Breast epithelium (tissue), 4 donors: ENCODE results near the gene DCBLD1. TPM values are rescaled to one million over a fixed set of nuclear protein-coding genes. Genes with fewer than 3 reads are reported as not detected.

Experiments
- DNase-seq, 2 donors: peaks; one replicate each; pipeline ENCODE4 v3.0.0-alpha.2; 2019; ENCODE audit warnings: low spot score in 2 of 2
- H3K27ac ChIP-seq, 2 donors: fragments of 200-600 bp; sonication (generic) in 1 of 2; one replicate each; pipeline ENCODE4 v1.5.1; 2016 to 2019; ENCODE audit warnings: mild to moderate bottlenecking in 1 of 2
- H3K27me3 ChIP-seq, 2 donors: fragments of 200-600 bp; sonication (generic) in 1 of 2; one replicate each; pipeline versions ENCODE4 v1.5.1 to v1.6.0; 2017 to 2019; ENCODE audit warnings: control low read depth in 1 of 2, mild to moderate bottlenecking in 1 of 2
- H3K36me3 ChIP-seq: fragments of 200-600 bp; one replicate; pipeline ENCODE4 v1.5.1; 2019
- H3K4me1 ChIP-seq, 2 donors: fragments of 200-600 bp; sonication (generic); one replicate each; pipeline ENCODE4 v1.5.1; 2016 to 2019; ENCODE audit warnings: control low read depth in 1 of 2
- H3K4me3 ChIP-seq, 3 donors: fragments of 200-600 bp; sonication (generic); 1 replicate in 2 of 3; 2 replicates in 1 of 3; pipeline ENCODE4 v1.5.1; 2016 to 2019; ENCODE audit warnings: mild to moderate bottlenecking in 3 of 3, moderate library complexity in 2 of 3
- H3K9me3 ChIP-seq, 2 donors: fragments of 200-600 bp; sonication (generic) in 1 of 2; one replicate each; pipeline ENCODE4 v1.5.1; 2016 to 2019; ENCODE audit warnings: control low read depth in 1 of 2
- CTCF ChIP-seq, 3 donors: fragments of 450-650 bp; IDR thresholded peaks; one replicate each; pipeline ENCODE4 v1.5.1; 2016 to 2017; ENCODE audit warnings: antibody characterized with exemption in 3 of 3, mild to moderate bottlenecking in 3 of 3, moderate library complexity in 3 of 3
- POLR2A ChIP-seq: fragments of 450-650 bp; IDR thresholded peaks from one replicate; pipeline ENCODE4 v1.6.1; 2016; ENCODE audit warnings: antibody characterized with exemption, mild to moderate bottlenecking, moderate library complexity
- POLR2AphosphoS5 ChIP-seq, 3 donors: sonication (generic); formaldehyde crosslinking; IDR thresholded peaks; one replicate each; pipeline ENCODE4 v1.6.1; 2017; ENCODE audit warnings: antibody characterized with exemption in 3 of 3
- intact Hi-C: fragments of 100-400 bp; cut with DNase I; formaldehyde crosslinking; loops from one replicate; pipeline ENCODE4 v1.15.1; 2023; ENCODE audit warnings: low total_unique reads
- total RNA-seq, 3 donors: library from RNA; depleted of rRNA; stranded (reverse); fragments of >200 nt; gene quantifications; one replicate each; pipeline ENCODE4 v1.1.0, GENCODE V29; 2016

DCBLD1 gene
- total RNA-seq, 3 donors from 2014 or later, result 10.4 to 16.0 (median 11.8) TPM

- H3K36me3 ChIP-seq, result no peaks in the 10 kb centered on the region
- no peaks in the 10 kb centered on the region for H3K4me1 ChIP-seq
- no peaks in the 10 kb centered on the region for H3K27me3 ChIP-seq
- no peak for TF ChIP-seq POLR2A
- TF ChIP-seq POLR2AphosphoS5 (IDR thresholded peaks at IDR 0.05), result no peak
- no peak for TF ChIP-seq CTCF (IDR thresholded peaks at IDR 0.05)
- H3K4me3 ChIP-seq, result no peak overlapping the region
- intact Hi-C loops, result no loop called here
- no peaks in the 10 kb centered on the region for H3K9me3 ChIP-seq
- H3K27ac ChIP-seq, result no peak overlapping the region
- DNase-seq, result no peak
Observed at GRCh38 chr6:117545161-117545595, 62.7 kb downstream of the DCBLD1 start.

- H3K9me3 ChIP-seq, result no peaks in the 10 kb centered on the region
- H3K27ac ChIP-seq, result no peak overlapping the region
- H3K4me1 ChIP-seq, result no peaks in the 10 kb centered on the region
- intact Hi-C loops, result no loop called here
- TF ChIP-seq POLR2A, result no peak
- TF ChIP-seq CTCF (IDR thresholded peaks at IDR 0.05), result no peak
- no peak for TF ChIP-seq POLR2AphosphoS5 (IDR thresholded peaks at IDR 0.05)
- no peaks in the 10 kb centered on the region for H3K27me3 ChIP-seq
- no peak overlapping the region for H3K4me3 ChIP-seq
- DNase-seq, result no peak
- H3K36me3 ChIP-seq, result no peaks in the 10 kb centered on the region
Observed at GRCh38 chr6:117546674-117547073, 64.2 kb downstream of the DCBLD1 start.

- Histone ChIP-seq H3K36me3 (no peaks in the 10 kb centered on the region), H3K27me3 (no peaks in the 10 kb centered on the region), H3K9me3 (no peaks in the 10 kb centered on the region), H3K27ac (peak overlapping the region in 1 of 2 donors; percentile 16), H3K4me1 (no peaks in the 10 kb centered on the region), H3K4me3 (peak overlapping the region; percentile 32 to 72 (median 45))
- intact Hi-C loops, result no loop called here
- DNase-seq, result peak in 1 of 2 donors; percentile 24
- TF ChIP-seq POLR2AphosphoS5 (IDR thresholded peaks at IDR 0.05) (no peak), CTCF (IDR thresholded peaks at IDR 0.05) (no peak), POLR2A (no peak)
Observed at GRCh38 chr6:117547688-117548621, 65.5 kb downstream of the DCBLD1 start.

- no peak overlapping the region for H3K27ac ChIP-seq
- no peaks in the 10 kb centered on the region for H3K36me3 ChIP-seq
- no peak for DNase-seq
- H3K27me3 ChIP-seq, result no peaks in the 10 kb centered on the region
- intact Hi-C loops, result no loop called here
- no peak overlapping the region for H3K4me3 ChIP-seq
- no peaks in the 10 kb centered on the region for H3K9me3 ChIP-seq
- H3K4me1 ChIP-seq, result no peaks in the 10 kb centered on the region
- TF ChIP-seq CTCF (IDR thresholded peaks at IDR 0.05) (no peak), POLR2AphosphoS5 (IDR thresholded peaks at IDR 0.05) (no peak), POLR2A (no peak)
Observed at GRCh38 chr6:117548797-117549301, 66.4 kb downstream of the DCBLD1 start.

- TF ChIP-seq POLR2A (no peak), POLR2AphosphoS5 (IDR thresholded peaks at IDR 0.05) (no peak), CTCF (IDR thresholded peaks at IDR 0.05) (no peak)
- no peaks in the 10 kb centered on the region for H3K36me3 ChIP-seq
- DNase-seq, result no peak
- H3K27me3 ChIP-seq, result no peaks in the 10 kb centered on the region
- intact Hi-C loops, result loop anchor here (10.0 kb wide), 1 partner anchor 195 kb away; no protein-coding TSS in a partner anchor
- no peaks in the 10 kb centered on the region for H3K4me1 ChIP-seq
- H3K27ac ChIP-seq, result no peak overlapping the region
- H3K9me3 ChIP-seq, result no peaks in the 10 kb centered on the region
- H3K4me3 ChIP-seq, result no peak overlapping the region
Observed at GRCh38 chr6:117549611-117550010, 67.1 kb downstream of the DCBLD1 start.
